Stimulated activated CD8-positive, alpha-beta memory T cell treated with anti-CD3 and anti-CD28 coated beads, Interleukin-7, amount 100 ng/mL, for 4 hours (primary cell): ENCODE results near the gene LBH.
A peak's percentile ranks its signal among the peaks of the same experiment; 100 is the strongest.

Source experiments
- DNase-seq, 2 donors: peaks; one replicate each; pipeline ENCODE4 v3.0.0-alpha.2; 2020; ENCODE audit warnings: low read depth in 2 of 2

Gene LBH

DNA sequence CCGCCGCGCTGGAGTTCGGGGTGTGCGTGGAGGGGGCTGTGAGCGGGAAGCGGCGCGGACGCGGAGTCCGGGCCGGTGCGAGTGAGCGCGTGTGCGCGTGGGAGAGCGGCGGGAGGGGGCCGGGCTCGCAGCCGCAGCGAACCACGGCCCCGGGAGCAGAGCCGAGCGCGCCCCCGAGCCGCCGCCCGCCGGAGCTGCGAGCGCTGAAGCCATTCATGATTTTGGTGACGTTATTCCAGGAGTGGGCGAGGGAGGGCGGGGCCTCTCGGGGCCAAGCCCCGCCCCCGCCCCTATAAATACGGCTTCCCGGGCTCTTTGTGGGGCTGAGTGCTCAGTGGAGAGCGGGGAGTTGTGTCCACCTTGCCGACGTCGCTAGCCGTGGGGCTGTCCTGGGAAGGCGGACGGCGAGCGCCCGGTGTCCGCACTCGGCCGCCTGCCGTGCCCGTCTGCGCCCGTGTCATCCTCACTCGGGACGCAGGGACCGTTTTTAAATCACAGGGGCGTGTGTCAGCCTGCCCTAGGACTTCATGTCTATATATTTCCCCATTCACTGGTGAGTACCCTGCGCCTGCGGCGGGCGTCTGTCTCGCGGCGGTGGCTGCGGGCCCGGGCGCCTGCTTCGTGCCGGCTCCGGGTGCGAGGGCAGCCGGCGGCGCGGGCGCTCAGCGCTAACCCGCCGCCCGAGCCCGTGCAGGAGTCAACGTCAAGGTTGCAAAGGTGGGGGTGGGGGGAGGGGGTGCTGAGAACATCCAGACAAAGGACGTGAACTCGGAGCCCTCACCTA lies at the start of gene LBH:
Gene LBH, plus strand, starts transcription at position 323 of the 784 bp plus-strand sequence. Its CDS starts 205 bp downstream, at position 528.
- peak; percentile 81 to 87 for DNase-seq

DNA sequence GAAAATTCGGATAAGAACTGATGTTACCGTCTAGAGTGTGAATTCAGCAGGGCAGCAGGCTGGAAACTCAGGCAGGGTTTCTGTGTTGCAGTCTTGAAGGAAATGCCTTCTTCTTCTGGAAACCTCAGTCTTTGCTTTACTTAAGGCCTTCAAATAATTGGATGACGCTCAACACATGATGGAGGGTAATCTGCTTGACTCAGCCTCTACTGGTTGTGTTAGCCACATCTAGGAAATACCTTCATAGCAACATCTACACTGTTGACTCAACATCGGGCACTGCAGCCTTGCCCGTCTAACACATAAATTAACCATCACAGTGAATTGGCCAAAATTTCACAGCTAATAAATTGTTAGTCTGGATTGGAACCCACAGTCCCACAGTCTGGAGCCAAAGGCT lies 47.3 kb upstream of the LBH start:
- no peak for DNase-seq

DNA sequence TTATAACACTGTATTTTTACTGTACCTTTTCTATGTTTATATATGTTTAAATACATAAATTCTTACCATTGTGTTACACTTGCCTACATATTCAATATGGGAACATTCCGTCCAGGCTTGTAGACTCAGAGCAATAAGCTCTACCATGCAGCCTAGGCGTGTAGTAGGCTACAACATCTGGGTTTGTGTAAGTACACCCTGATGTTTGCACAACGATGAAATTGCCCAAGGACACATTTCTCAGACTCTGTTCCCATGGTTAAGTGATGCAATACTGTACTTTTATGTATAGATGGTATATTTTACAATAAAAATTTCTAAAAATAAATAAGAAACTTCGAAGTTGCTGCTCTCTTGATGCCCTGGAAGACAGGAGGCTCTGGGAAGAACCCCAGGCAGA lies 46.2 kb upstream of the LBH start:
- DNase-seq: no peak

DNA sequence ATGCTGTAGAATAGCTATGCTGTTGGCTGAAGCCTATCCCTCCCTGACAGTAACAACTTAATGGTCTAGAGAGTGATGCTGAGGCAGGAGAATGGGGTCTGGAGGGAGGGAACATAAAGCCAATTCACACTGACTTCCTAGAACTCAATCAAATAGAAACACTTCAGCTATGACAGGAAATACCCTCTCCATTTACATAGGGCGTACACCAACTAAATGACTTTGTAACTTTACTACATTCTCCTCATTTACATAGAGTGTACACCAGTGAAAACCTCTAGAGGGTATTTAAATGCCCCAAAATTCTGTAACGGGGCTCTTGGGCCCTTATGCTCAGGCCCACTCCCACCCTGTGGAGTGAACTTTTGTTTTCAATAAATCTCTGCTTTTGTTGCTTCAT lies 43.0 kb upstream of the LBH start:
- no peak for DNase-seq

DNA sequence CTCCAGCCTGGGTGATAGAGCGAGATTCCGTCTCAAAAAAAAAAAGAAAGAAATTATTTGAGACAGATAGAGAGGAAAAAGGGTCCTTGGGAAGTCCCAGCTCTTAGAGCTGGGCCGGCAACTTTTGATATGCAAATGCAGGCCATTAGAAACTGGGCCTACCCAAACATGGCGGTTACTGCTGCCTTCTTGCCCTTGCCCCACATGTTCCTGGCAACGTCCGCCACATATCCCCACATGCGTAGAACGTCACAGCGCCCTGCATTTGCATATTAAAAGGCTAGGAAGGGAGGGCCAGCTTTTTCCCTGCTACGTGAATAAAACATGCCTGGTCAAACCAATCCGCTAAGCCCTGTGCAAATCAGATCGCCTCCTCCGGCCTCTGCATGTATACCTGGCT lies 40.7 kb upstream of the LBH start:
- DNase-seq: no peak

DNA sequence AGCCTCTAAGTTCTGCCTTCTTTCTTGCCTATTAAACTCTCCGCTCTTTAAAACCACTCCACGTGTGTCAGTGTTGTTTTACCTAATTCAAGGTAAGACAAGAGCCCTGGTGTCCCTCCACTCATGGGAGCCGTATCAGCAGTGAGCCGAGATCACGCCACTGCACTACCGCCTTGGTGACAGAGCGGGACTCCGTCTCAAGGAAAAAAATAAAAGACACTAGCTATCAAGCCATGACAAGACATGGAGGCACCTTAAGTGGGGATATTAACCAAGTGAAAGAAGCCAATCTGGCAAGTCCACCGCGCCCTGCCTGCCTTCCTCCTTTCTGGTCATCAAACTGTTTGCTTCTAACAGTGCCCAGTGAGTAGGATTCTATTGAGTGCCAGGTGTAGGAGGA lies 40.2 kb upstream of the LBH start:
- no peak for DNase-seq

DNA sequence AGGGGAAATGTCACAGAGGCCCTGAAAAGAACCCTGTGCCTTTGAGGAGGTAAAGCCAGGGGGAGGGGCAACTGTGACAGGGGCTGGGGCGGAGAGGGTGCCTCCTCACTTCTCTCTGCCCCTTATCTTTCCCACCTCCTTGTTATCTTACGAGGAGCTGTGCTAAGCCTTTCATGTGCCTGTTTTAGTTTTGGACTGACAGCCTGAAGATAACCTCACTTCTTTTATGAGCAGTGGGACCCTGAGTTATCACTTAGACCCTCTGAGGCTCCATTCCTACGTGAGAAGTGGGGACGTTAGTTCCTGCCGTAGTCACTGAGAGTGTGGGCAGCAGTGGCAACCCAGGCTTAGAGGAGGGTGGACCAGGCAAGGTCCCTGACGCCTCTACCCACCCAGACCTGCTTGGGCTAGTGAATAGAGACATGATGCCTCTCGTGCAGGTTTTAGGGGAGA lies 39.5 kb upstream of the LBH start:
- no peak for DNase-seq

DNA sequence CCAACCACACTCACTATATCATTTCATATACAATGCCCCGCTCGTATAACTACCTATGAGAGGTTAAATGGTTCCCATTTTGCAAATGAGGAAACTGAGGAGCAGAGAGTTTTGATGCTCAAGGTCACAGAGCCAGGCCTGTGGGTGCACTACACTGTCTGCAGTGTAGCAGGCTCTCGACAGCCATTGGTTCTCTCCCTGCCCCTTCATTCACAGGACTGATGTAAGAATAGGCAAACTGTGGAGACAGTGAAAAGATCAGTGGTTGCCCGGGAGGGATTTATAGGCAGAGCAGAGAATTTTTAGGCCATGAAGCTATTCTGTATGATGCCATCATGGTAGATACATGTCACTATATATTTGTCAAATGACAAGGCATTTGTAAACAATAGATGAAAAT lies 39.0 kb upstream of the LBH start:
- DNase-seq: no peak

DNA sequence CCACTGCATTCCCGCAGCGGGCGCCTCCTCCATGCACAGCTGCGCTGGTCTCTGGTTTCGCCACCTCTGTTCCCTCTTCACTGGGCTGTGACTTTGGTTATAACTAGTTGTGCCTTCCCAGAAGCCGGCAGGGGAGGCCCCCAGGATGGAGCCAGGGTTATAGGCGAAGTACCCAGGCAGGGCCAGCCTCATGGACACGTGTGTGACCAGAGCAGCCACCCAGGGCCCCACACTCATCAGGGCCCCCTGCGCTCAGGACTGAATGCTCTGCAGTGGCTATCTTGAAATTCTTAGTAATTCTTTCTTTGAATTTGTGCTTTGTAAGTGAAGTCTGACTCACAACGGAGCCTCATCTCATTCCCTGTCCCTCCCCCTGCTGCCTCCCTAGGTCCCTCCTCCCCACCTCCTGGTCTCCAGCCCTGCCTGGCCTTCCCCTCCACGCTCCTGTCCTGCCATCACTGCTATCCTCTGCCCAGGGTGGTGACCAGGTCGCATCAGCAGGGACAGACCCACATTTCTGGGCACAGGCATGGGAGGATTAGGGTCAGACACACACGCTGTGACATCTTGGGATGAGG lies 38.1 kb upstream of the LBH start:
- no peak for DNase-seq

DNA sequence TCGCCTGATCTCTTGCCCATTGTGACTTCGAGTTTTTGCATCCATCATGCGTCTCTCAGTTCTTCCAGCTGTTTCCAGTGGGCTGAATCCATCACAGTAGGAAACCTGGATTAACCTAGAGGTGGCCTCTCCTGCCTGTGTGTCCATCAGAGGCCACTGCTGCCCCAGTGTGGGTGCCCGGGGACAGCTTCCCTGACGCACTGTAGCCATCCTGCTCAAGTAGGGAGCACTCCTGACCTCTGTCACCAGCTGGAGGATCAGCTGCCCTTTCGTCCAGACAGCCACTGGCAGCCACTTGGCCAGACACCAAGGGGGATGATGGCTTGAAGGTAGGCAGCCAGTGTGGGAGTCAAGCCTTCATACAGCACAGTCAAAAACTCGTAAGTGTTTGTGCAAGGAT lies 36.9 kb upstream of the LBH start:
- DNase-seq: no peak

DNA sequence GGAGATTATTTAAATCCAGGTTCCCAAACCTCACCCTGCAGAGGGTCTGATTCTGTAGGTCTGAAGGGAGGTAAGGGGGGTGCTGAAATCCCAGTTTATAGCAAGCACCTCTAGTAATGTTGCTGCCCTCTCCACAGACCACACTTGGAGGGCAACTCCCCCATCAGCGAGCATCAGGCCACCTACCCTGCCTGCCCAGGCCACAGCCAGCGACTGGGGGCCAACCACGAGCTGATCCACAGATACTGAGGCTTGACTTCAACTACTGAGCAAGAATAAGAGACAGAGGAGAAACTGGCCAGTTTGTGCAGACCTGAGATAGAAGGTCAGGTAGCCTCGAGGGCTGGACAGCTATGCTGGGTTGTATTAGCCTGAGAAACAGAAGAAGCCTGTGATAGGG lies 36.3 kb upstream of the LBH start:
- DNase-seq: no peak

DNA sequence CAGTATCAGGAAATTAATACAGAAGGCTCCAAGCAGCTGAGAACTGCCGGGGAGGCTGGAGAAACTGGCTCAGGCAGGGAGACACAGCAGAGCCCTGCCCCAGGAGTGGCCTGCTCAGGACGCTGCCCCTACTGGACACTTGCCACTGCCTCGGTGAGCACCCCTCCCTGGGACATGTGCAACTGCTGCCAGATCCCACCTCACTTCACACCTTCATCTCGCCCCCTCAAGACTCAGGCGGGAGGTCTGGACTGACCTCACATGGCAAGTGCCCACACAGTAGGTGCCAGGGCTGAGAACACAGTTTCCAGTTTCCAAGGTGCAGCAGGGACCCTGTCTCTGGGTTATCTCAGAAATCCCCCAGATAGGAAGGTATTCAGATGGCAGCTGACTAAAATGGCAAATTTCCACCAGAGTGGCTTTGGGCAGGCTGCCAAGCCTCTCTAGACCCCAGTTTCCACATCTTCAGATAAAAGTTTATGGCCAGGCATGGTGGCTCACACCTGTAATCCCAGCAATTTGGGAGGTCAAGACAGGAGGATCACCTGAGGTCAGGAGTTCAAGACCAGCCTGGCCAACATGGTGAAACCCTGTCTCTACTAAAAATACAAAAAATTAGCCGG lies 33.7 kb upstream of the LBH start:
- DNase-seq: no peak

DNA sequence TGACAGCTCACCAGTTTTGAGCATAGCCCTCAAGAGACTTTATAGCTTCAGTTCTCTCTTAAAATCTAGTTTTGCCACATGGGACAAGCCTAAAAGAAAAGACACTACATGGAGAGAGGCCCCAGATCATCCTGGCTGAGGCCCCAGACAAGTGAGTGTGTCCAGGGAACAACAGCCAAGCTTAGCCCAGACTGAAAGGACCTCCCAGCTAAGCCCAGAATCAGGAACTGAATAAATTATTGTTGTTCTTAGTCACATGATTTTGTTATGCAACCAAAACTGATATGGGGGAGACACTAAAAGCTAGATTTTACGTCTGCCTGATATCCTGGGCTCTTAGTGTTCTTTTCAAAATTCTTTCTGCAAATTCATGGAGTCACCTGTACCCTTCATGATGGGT lies 29.3 kb upstream of the LBH start:
- DNase-seq: no peak

DNA sequence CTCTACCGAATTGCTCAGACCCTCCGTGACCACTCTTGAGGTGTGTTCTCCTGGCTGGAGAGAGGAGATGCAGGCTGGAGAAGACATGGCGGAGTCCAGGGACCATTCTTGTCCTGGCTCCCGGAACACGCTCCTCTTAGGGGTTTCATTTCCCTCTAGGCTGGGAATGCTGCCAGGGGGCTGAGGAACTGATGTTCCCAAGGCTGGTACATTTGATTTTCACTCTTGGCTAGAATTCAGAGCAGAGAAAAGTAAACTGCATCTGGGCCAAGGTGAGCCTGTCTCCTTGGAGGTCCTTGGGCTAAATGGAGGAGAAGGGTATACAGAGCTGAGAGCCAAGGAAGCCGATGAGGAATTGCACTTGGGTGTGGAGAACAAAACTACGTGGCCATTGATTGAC lies 28.2 kb upstream of the LBH start:
- DNase-seq: no peak

DNA sequence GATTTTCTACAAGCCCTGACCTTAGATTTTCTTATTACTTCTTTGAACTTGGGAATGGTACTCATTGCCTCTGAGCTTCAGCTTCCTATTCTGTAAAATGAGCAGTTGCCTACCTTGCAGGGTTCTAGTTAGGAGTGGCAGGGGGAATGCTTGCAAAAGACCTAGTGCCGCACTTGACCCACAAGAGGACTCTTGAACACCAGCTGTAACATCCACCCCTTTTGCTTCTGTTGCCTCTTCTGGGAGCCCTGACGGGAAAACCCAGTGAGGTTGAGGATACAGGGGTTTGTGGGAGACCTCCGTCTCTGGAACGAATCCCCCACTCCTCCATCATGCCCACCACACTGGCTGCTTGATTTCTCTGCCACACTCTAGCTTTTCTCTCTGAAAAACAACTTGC lies 27.1 kb upstream of the LBH start:
- no peak for DNase-seq

DNA sequence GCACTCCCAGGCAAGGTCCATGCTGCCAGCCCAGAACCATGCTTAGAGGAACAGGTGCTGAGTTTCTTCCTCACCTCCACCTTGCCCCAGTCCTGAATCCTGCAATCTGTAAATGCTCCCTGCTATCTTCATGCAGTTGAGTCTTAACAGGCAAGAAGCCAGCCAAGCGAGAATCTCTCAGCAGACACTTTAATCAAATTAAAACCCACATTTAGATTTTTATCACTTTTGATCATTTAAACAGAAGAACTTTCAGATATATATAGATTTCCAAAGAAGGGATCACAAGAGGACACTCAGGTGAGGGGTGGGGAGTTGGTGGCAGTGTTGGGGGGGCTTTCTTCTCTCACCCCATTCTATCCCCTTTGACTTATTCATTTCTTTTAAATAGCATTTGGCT lies 25.9 kb upstream of the LBH start:
- no peak for DNase-seq

DNA sequence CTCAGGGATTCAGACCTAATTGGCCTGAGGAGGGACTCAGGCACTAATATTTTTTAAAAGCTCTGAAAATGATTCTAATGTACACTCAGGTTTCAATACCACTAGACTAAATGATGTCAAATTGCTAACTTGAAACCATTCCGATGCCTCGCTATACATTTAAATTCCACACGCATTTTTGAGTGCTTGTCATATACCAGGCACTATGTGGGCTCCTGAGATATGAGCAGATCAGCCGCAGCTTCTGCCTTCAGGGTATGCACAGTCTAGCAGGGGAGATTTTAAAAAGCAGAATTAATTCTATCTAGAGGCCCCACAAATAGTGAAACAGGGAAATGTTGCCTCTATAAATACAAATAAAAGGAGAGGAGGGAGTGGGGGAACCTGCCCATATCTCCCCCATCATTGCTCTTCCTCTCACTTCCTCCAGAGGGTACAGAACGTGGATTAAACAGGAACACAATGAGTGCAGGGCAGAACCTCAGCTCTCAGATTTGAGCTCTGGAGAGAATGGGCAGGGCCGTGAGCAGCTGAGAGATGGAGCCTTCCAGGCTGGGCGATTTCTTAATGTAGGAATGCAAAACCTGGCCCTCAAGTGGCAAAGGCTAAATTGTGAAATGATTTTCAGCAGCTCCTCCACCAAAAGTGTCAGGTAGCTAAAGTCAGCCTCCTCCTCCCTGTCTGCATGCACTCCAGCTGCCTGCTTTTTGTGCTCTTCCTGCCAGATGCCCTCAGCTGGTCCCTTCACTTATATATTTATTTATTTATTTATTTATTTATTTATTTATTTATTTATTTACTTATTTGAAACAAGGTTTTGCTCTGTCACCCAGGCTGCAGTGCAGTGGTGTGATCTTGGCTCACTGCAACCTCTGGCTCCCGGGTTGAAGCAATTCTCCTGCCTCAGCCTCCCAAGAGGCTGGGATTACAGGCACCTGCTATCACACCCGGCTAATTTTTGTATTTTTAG lies 24.6 kb upstream of the LBH start:
- DNase-seq: no peak

DNA sequence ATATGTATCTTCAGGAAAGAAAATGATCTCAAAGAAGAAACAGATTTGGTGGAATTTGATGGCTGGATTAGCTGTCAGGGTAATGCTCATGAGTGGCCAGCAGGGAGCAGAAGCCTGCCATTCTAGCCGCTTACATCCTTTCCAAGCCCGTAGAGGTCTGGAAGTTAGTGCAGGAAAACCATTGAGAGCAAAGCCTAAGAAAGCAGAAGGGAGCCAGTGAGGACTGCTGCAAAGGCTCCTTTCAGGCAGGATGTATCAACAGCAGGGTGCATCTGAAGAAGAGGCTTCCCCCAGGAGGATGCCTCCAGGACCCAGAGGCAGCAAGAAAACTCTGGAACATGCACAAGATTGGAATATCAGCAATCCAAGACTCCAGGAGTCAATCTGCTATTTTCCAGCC lies 22.9 kb upstream of the LBH start:
- peak in 1 of 2 donors; percentile 25 for DNase-seq

DNA sequence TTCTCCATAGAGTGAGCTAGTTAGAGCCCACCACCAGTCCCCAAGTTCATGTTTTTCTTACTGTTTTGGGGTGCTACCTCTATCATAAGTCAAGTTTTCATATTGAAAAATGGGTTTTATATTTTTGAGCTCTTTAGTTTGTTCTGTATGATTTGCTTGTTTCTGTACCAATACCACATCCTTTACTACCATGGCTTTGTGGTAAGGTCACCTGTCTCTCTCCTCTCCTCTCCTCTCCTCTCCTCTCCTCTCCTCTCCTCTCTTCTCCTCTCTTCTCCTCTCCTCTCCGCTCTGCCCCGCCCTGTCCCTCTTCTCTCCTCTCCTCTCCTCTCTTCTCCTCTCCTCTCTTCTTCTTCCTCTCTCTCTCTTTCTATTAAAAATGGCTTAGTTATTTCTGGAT lies 22.1 kb upstream of the LBH start:
- no peak for DNase-seq

DNA sequence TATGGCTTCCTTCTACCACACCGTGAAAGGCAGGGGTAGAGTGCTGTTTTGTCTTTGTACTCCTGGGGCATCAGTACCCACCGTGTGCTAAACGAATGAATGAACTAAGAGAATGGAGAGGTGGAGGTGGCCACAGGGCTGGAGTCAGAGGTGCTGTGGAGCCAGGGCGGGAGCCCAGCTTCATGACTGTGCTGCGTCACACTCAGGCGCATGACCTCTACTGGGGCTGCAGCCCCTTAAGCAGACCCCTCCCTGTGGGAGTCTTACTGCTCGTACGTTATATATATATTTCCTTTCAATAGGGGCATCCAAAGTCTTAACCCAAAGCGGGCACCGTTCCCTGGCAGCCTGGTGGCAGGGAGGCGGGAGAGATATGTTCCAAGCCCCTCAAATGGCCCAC lies 18.0 kb upstream of the LBH start:
- no peak for DNase-seq

DNA sequence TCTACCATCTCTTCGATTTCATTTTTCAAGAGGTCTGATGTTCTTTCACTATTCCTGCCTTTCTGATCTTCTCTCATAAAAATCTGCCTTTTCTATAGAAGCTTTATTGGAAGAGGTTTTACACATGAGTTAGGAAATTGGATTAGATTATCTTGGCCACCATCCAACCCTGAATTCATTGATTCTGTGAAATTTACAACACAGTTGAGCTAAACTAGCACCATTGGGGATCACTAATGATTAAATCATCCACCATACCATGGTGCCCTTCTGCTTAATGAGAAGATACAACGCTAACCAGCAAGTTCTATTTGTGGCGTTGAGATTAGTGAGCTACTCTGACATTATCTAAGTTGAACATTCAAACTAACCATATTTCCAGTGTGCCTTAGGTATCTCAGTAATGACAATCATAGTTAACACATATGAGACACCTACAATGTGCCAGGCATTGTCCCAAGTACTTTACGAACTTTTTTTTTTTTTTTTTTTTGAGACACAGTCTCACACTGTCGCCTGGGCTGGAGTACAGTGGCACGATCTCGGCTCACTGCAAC lies 17.3 kb upstream of the LBH start:
- DNase-seq: no peak

DNA sequence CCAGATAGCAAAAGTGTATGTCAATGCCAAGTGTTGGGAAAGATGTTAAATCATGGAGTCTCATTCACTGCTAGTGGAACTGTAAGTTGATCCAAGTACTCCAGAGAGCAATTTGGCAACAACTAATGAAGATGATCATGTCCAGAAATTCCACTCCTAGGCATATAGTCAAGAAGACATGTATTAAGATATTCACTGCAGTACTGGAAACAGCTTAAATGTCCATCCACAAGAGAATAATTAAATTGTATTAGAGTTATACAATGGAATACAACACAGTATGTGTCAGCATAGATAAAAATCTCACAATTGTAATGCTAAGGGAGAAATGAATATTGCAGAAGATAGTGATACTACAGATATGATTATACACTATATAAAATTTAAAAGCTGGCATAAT lies 15.2 kb upstream of the LBH start:
- no peak for DNase-seq
